Kidney epithelial cell (primary cell): ENCODE measurements around the gene LRP5. TPM values are rescaled to one million over a fixed set of nuclear protein-coding genes. Genes with fewer than 3 reads are reported as not detected.
"Not testable (repeated sequence)": the region's sequence is repeated elsewhere in the genome, so short reads cannot be mapped to it uniquely, and the experiment has no call there.

ENCODE experiments used
- DNase-seq: peaks from one replicate; pipeline ENCODE4 v3.0.0-alpha.2; 2010; ENCODE audit warnings: low read depth
- H3K27me3 ChIP-seq: 2 replicates; pipeline ENCODE4 v1.6.0; 2011; ENCODE audit warnings: low read length; ENCODE audit not compliant: control insufficient read depth, insufficient read depth
- H3K36me3 ChIP-seq: 2 replicates; pipeline ENCODE4 v1.5.1; 2011; ENCODE audit warnings: low read length; ENCODE audit not compliant: control insufficient read depth, insufficient read depth
- H3K4me3 ChIP-seq: 2 replicates; pipeline ENCODE4 v1.5.1; 2011; ENCODE audit warnings: low read depth, mild to moderate bottlenecking, control low read depth, low read length
- total RNA-seq: library from RNA; depleted of rRNA; stranded (reverse); fragments of >200 nt; gene quantifications from 2 replicates; pipeline ENCODE4 v1.2.3, GENCODE V29; 2015
- TF ChIP-seq, protein P1 (sequence below): IDR thresholded peaks from 2 replicates; pipeline ENCODE4 v1.5.1; 2011; ENCODE audit warnings: mild to moderate bottlenecking, moderate library complexity, low read length, control low read depth, inconsistent platforms; ENCODE audit not compliant: insufficient read depth, poor library complexity, severe bottlenecking

LRP5 gene
- total RNA-seq, 1 donor from 2014 or later = 31.6 TPM

GRCh38 chr11:68343761-68344256 is 31.4 kb downstream of the LRP5 start:
- DNase-seq = no peak
- H3K36me3 ChIP-seq = no peaks in the 10 kb centered on the region
- no peak overlapping the region for H3K4me3 ChIP-seq
- no peaks in the 10 kb centered on the region for H3K27me3 ChIP-seq
- TF ChIP-seq, protein P1, sequence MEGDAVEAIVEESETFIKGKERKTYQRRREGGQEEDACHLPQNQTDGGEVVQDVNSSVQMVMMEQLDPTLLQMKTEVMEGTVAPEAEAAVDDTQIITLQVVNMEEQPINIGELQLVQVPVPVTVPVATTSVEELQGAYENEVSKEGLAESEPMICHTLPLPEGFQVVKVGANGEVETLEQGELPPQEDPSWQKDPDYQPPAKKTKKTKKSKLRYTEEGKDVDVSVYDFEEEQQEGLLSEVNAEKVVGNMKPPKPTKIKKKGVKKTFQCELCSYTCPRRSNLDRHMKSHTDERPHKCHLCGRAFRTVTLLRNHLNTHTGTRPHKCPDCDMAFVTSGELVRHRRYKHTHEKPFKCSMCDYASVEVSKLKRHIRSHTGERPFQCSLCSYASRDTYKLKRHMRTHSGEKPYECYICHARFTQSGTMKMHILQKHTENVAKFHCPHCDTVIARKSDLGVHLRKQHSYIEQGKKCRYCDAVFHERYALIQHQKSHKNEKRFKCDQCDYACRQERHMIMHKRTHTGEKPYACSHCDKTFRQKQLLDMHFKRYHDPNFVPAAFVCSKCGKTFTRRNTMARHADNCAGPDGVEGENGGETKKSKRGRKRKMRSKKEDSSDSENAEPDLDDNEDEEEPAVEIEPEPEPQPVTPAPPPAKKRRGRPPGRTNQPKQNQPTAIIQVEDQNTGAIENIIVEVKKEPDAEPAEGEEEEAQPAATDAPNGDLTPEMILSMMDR = no peak

DNA sequence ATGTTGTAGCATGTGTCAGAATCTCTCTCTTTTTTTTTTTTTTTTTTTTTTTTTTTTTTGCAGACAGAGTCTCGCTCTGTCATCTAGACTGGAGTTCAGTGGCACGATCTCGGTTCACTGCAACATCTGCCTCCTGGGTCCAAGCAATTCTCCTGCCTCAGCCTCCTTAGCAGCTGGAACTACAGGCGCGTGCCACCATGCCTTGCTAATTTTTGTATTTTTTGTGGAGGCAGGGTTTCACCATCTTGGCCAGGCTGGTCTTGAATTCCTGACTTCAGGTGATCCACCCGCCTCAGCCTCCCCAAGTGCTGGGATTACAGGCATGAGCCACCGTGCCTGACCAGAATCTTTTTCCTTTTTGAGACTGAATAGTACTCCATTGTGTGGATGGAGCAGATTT is 32.4 kb downstream of the LRP5 start:
- DNase-seq, H3K4me3 ChIP-seq, H3K27me3 ChIP-seq, H3K36me3 ChIP-seq: not testable (repeated sequence)

GRCh38 chr11:68345776-68346461 is 33.5 kb downstream of the LRP5 start:
- H3K36me3 ChIP-seq = no peaks in the 10 kb centered on the region
- TF ChIP-seq, protein P1 = no peak
- H3K27me3 ChIP-seq = no peaks in the 10 kb centered on the region
- H3K4me3 ChIP-seq = no peak overlapping the region
- DNase-seq = no peak

- no peak overlapping the region for H3K4me3 ChIP-seq
- no peak for DNase-seq
- TF ChIP-seq, protein P1 = no peak
- no peaks in the 10 kb centered on the region for H3K27me3 ChIP-seq
- H3K36me3 ChIP-seq = no peaks in the 10 kb centered on the region
These were observed 34.0 kb downstream of the LRP5 start for GRCh38 chr11:68346462-68346790.

- H3K27me3 ChIP-seq = no peaks in the 10 kb centered on the region
- no peak overlapping the region for H3K4me3 ChIP-seq
- TF ChIP-seq, protein P1 = no peak
- no peaks in the 10 kb centered on the region for H3K36me3 ChIP-seq
- DNase-seq = no peak
These were observed 35.0 kb downstream of the LRP5 start for GRCh38 chr11:68347345-68347744.

GRCh38 chr11:68347841-68348240 is 35.5 kb downstream of the LRP5 start:
- TF ChIP-seq, protein P1 = no peak
- Histone ChIP-seq H3K36me3 (no peaks in the 10 kb centered on the region), H3K27me3 (no peaks in the 10 kb centered on the region), H3K4me3 (no peak overlapping the region)
- no peak for DNase-seq
